H9 (cell line): ENCODE measurements around the gene DNLZ. TPM values are rescaled to one million over a fixed set of nuclear protein-coding genes. Genes with fewer than 3 reads are reported as not detected.

Source experiments
- DNase-seq: peaks from one replicate; pipeline ENCODE4 v3.0.0-alpha.2; 2017
- H2AFZ ChIP-seq: one replicate; pipeline ENCODE4 v1.6.1; 2013; ENCODE audit warnings: mild to moderate bottlenecking, low read length, control low read depth, moderate library complexity
- H2AK5ac ChIP-seq: 2 replicates; pipeline ENCODE4 v1.6.1; 2013; ENCODE audit warnings: low read length, control low read depth, mixed read lengths; ENCODE audit not compliant: insufficient read length
- H2BK120ac ChIP-seq: one replicate; pipeline ENCODE4 v1.6.1; 2013; ENCODE audit warnings: low read depth, mild to moderate bottlenecking, low read length, control low read depth, inconsistent platforms; ENCODE audit not compliant: poor library complexity, severe bottlenecking
- H2BK12ac ChIP-seq: 2 replicates; pipeline ENCODE4 v1.6.1; 2013; ENCODE audit warnings: low read length, control low read depth, mixed read lengths, low read depth; ENCODE audit not compliant: insufficient read length
- H2BK15ac ChIP-seq: 2 replicates; pipeline ENCODE4 v1.6.1; 2013; ENCODE audit warnings: low read depth, low read length, control low read depth
- H2BK20ac ChIP-seq: one replicate; pipeline ENCODE4 v1.6.1; 2013; ENCODE audit warnings: low read depth, mild to moderate bottlenecking, low read length, control low read depth, inconsistent platforms; ENCODE audit not compliant: poor library complexity, severe bottlenecking
- H2BK5ac ChIP-seq: 2 replicates; pipeline ENCODE4 v1.6.1; 2013; ENCODE audit warnings: low read length, control low read depth, mixed read lengths; ENCODE audit not compliant: insufficient read length
- H3K14ac ChIP-seq: 2 replicates; pipeline ENCODE4 v1.6.1; 2013; ENCODE audit warnings: low read length, control low read depth; ENCODE audit not compliant: insufficient read depth
- H3K18ac ChIP-seq: 2 replicates; pipeline ENCODE4 v1.6.1; 2013; ENCODE audit warnings: low read depth, mild to moderate bottlenecking, mixed read lengths, low read length, control low read depth; ENCODE audit not compliant: insufficient read length
- H3K23ac ChIP-seq: 2 replicates; pipeline ENCODE4 v1.6.1; 2013; ENCODE audit warnings: low read length, control low read depth, mixed read lengths, low read depth; ENCODE audit not compliant: insufficient read length
- H3K23me2 ChIP-seq: 2 replicates; pipeline ENCODE4 v1.6.1; 2013; ENCODE audit warnings: low read depth, mild to moderate bottlenecking, mixed read lengths, low read length, control low read depth; ENCODE audit not compliant: insufficient read length, poor library complexity, severe bottlenecking
- H3K27ac ChIP-seq: 2 replicates; pipeline ENCODE4 v1.5.1; 2013; ENCODE audit warnings: low read length, control low read depth, mixed read lengths, low read depth; ENCODE audit not compliant: insufficient read length
- H3K27me3 ChIP-seq: 2 replicates; pipeline ENCODE4 v1.6.1; 2013; ENCODE audit warnings: low read length, control low read depth, inconsistent platforms; ENCODE audit not compliant: insufficient read depth
- H3K4ac ChIP-seq: 2 replicates; pipeline ENCODE4 v1.6.1; 2013; ENCODE audit warnings: low read depth, mild to moderate bottlenecking, control low read depth, inconsistent platforms, low read length, moderate library complexity
- H3K4me1 ChIP-seq: 2 replicates; pipeline ENCODE4 v1.6.1; 2013; ENCODE audit warnings: low read length, control low read depth, inconsistent platforms; ENCODE audit not compliant: insufficient read depth
- H3K4me2 ChIP-seq: 2 replicates; pipeline ENCODE4 v1.6.1; 2013; ENCODE audit warnings: low read length, control low read depth, mixed read lengths; ENCODE audit not compliant: insufficient read length, insufficient read depth
- H3K56ac ChIP-seq: 2 replicates; pipeline ENCODE4 v1.6.1; 2013; ENCODE audit warnings: low read depth, mild to moderate bottlenecking, mixed read lengths, low read length, control low read depth; ENCODE audit not compliant: insufficient read length
- H3K79me1 ChIP-seq: 2 replicates; pipeline ENCODE4 v1.6.1; 2013; ENCODE audit warnings: low read depth, mild to moderate bottlenecking, moderate library complexity, low read length, control low read depth, inconsistent platforms; ENCODE audit not compliant: insufficient read depth, poor library complexity, severe bottlenecking
- H3K79me2 ChIP-seq: 2 replicates; pipeline ENCODE4 v1.6.1; 2013; ENCODE audit warnings: low read length, control low read depth, inconsistent platforms; ENCODE audit not compliant: insufficient read depth
- H3K9ac ChIP-seq: 2 replicates; pipeline ENCODE4 v1.6.1; 2013; ENCODE audit warnings: low read length, control low read depth, mixed read lengths; ENCODE audit not compliant: insufficient read length; ENCODE audit errors: extremely low read depth
- H3K9me3 ChIP-seq: one replicate; pipeline ENCODE4 v1.6.1; 2013; ENCODE audit warnings: low read depth, low read length, inconsistent platforms; ENCODE audit not compliant: control insufficient read depth
- H3T11ph ChIP-seq: one replicate; pipeline ENCODE4 v1.6.1; 2013; ENCODE audit warnings: mild to moderate bottlenecking, low read length, control low read depth, inconsistent platforms
- H4K20me1 ChIP-seq: one replicate; pipeline ENCODE4 v1.6.1; 2013; ENCODE audit not compliant: control insufficient read depth, insufficient read length, insufficient read depth
- H4K5ac ChIP-seq: 2 replicates; pipeline ENCODE4 v1.6.1; 2013; ENCODE audit warnings: low read depth, mild to moderate bottlenecking, mixed read lengths, low read length, control low read depth; ENCODE audit not compliant: insufficient read length
- H4K8ac ChIP-seq: replicated peaks from 2 replicates; pipeline ENCODE4 v1.6.1; 2013; ENCODE audit warnings: low read length, control low read depth, mixed read lengths, low read depth; ENCODE audit not compliant: insufficient read length
- H4K91ac ChIP-seq: 2 replicates; pipeline ENCODE4 v1.6.1; 2013; ENCODE audit warnings: low read depth, mild to moderate bottlenecking, moderate library complexity, mixed read lengths, low read length, control low read depth; ENCODE audit not compliant: insufficient read length
- H3K27ac Mint-ChIP-seq, 3 experiments: 2 replicates in 2 of 3; 3 replicates in 1 of 3; pipeline ENCODE4 v1.8.0; 2020 to 2021; ENCODE audit warnings: mixed read lengths in 3 of 3, mild to moderate bottlenecking in 1 of 3, moderate library complexity in 1 of 3
- H3K27me3 Mint-ChIP-seq: 2 replicates; pipeline ENCODE4 v1.8.0; 2021; ENCODE audit warnings: low read depth, mild to moderate bottlenecking, moderate library complexity, mixed read lengths
- H3K36me3 Mint-ChIP-seq, 3 experiments: 2 replicates in 2 of 3; 3 replicates in 1 of 3; pipeline ENCODE4 v1.8.0; 2020 to 2021; ENCODE audit warnings: low read depth in 3 of 3, mixed read lengths in 3 of 3; ENCODE audit not compliant: insufficient read depth in 1 of 3
- H3K4me1 Mint-ChIP-seq, 2 experiments: 2 replicates each; pipeline ENCODE4 v1.8.0; 2020; ENCODE audit warnings: mixed read lengths in 2 of 2
- H3K4me3 Mint-ChIP-seq, 2 experiments: 2 replicates in 1 of 2; 3 replicates in 1 of 2; pipeline ENCODE4 v1.8.0; 2020 to 2021; ENCODE audit warnings: mild to moderate bottlenecking in 2 of 2, mixed read lengths in 2 of 2, moderate library complexity in 1 of 2
- H3K9me3 Mint-ChIP-seq, 2 experiments: 2 replicates in 1 of 2; 3 replicates in 1 of 2; pipeline ENCODE4 v1.8.0; 2020; ENCODE audit warnings: mild to moderate bottlenecking in 2 of 2, mixed read lengths in 2 of 2, moderate library complexity in 1 of 2
- WGBS: extraction: QIAGEN DNeasy Blood & Tissue Kit; methylation state at CpG from one replicate; pipeline ENCODE4 v1.1.7; 2013; ENCODE audit warnings: missing lambda C conversion rate, low lambda C conversion rate, mixed read lengths; ENCODE audit not compliant: insufficient read length; ENCODE audit errors: extremely low coverage; 5-methylcytosine and 5-hydroxymethylcytosine counted together
- total RNA-seq: library from RNA; stranded (reverse); gene quantifications from 2 replicates; pipeline ENCODE4 v1.2.1, GENCODE V29; 2021
- TF ChIP-seq, protein P1 (sequence below): fragments of 200-600 bp; sonication (generic); conservative IDR thresholded peaks from 3 replicates; pipeline ENCODE4 v1.8.0; 2021; ENCODE audit warnings: antibody characterized with exemption, mild to moderate bottlenecking

The DNLZ gene
- total RNA-seq, 1 experiment from 2014 or later, result 24.8 TPM

DNA sequence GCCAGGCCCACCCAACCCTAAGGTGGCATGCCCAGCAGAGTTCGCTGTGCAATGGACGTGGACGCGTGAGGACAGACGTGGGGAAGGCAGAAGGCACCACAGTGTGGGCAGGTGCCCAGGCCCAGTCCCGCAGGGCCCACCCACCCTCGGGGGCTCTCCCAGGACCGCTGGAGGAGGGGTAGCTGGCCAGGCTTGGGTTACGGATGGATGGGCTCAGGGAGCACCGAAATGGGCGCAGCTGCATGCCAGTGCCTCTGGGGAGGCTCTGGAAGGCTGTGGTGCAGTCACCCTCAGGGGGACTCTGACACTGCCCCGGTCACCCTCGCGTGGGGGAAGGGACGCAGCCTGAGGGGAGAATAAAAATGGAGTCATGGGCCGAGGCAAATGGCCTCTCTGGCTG is 45.8 kb downstream of the DNLZ start:
- Histone ChIP-seq H3K23me2 (no peaks in the 10 kb centered on the region), H3K27me3 (no peaks in the 10 kb centered on the region), H2AFZ (no peak overlapping the region), H2AK5ac (no peak overlapping the region), H4K8ac (no peak overlapping the region), H2BK15ac (no peak overlapping the region), H4K20me1 (no peaks in the 10 kb centered on the region), H4K5ac (no peak overlapping the region), H2BK120ac (no peak overlapping the region), H3K18ac (no peak overlapping the region), H3K27ac (no peak overlapping the region), H4K91ac (no peak overlapping the region), H3K9ac (no peak overlapping the region), H3K4me2 (no peak overlapping the region), H3K14ac (no peak overlapping the region), H3K79me2 (no peaks in the 10 kb centered on the region), H3K23ac (no peak overlapping the region), H3K9me3 (no peaks in the 10 kb centered on the region), H3K56ac (no peak overlapping the region), H3K4me1 (no peaks in the 10 kb centered on the region), H2BK12ac (no peak overlapping the region), H2BK20ac (no peak overlapping the region), H2BK5ac (no peak overlapping the region), H3K4ac (no peak overlapping the region), H3K79me1 (no peaks in the 10 kb centered on the region), H3T11ph (no peak overlapping the region)
- H3K27me3 Mint-ChIP-seq, result peaks cover 5% of the 10 kb centered on the region
- TF ChIP-seq, protein P1, sequence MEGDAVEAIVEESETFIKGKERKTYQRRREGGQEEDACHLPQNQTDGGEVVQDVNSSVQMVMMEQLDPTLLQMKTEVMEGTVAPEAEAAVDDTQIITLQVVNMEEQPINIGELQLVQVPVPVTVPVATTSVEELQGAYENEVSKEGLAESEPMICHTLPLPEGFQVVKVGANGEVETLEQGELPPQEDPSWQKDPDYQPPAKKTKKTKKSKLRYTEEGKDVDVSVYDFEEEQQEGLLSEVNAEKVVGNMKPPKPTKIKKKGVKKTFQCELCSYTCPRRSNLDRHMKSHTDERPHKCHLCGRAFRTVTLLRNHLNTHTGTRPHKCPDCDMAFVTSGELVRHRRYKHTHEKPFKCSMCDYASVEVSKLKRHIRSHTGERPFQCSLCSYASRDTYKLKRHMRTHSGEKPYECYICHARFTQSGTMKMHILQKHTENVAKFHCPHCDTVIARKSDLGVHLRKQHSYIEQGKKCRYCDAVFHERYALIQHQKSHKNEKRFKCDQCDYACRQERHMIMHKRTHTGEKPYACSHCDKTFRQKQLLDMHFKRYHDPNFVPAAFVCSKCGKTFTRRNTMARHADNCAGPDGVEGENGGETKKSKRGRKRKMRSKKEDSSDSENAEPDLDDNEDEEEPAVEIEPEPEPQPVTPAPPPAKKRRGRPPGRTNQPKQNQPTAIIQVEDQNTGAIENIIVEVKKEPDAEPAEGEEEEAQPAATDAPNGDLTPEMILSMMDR, result no peak
- H3K4me3 Mint-ChIP-seq, result no peak overlapping the region; a peak in 1 of 5 replicates
- DNase-seq, result no peak
- H3K27ac Mint-ChIP-seq, result peak overlapping the region in 1 of 3 experiments; percentile 31; a peak in 1 of 7 replicates
- H3K4me1 Mint-ChIP-seq, result no peaks in the 10 kb centered on the region
- WGBS, result no CpG with 5 or more reads among the region's 16 CpGs
- H3K9me3 Mint-ChIP-seq, result peaks cover 15 to 17% of the 10 kb centered on the region in 2 experiments
- H3K36me3 Mint-ChIP-seq, result peaks cover 6 to 19% (median 7%) of the 10 kb centered on the region in 3 experiments; a peak in 6 of 7 replicates
